HL-60 (cell line): ENCODE results near the gene LRIG2.

Experiments used
- DNase-seq, 2 experiments: peaks; one replicate each; pipeline ENCODE4 v3.0.0-alpha.2; 2010 to 2020; ENCODE audit warnings: low read depth in 1 of 2, low spot score in 1 of 2
- H3K27ac ChIP-seq: fragments of 250-450 bp; sonication (Bioruptor Pico); replicated peaks from 2 replicates; pipeline ENCODE4 v1.5.1; 2020; ENCODE audit warnings: mild to moderate bottlenecking, moderate library complexity
- H3K27me3 ChIP-seq: fragments of 250-450 bp; sonication (Bioruptor Pico); 2 replicates; pipeline ENCODE4 v1.5.1; 2021; ENCODE audit warnings: mild to moderate bottlenecking, moderate library complexity; ENCODE audit not compliant: insufficient read depth, poor library complexity, severe bottlenecking
- H3K4me3 ChIP-seq: replicated peaks from 2 replicates; pipeline ENCODE4 v1.5.1; 2011; ENCODE audit warnings: mild to moderate bottlenecking, control low read depth, low read length; ENCODE audit not compliant: insufficient read depth
- GABPA ChIP-seq: IDR thresholded peaks from 2 replicates; pipeline ENCODE4 v1.6.1; 2012; ENCODE audit warnings: low read depth
- POLR2AphosphoS5 ChIP-seq: IDR thresholded peaks from 2 replicates; pipeline ENCODE4 v1.6.1; 2012; ENCODE audit warnings: low read depth
- SPI1 ChIP-seq: IDR thresholded peaks from 2 replicates; pipeline ENCODE4 v1.6.1; 2012; ENCODE audit warnings: low read depth, mild to moderate bottlenecking, borderline replicate concordance
- TF ChIP-seq, protein P1 (sequence below): IDR thresholded peaks from one replicate; pipeline ENCODE4 v1.5.1; 2011; ENCODE audit warnings: low read length, control low read depth, inconsistent platforms; ENCODE audit not compliant: insufficient read depth
- TF ChIP-seq, protein P2 (sequence below): IDR thresholded peaks from 2 replicates; pipeline ENCODE4 v1.6.1; 2012; ENCODE audit warnings: low read depth; ENCODE audit not compliant: insufficient replicate concordance

LRIG2 gene

DNA sequence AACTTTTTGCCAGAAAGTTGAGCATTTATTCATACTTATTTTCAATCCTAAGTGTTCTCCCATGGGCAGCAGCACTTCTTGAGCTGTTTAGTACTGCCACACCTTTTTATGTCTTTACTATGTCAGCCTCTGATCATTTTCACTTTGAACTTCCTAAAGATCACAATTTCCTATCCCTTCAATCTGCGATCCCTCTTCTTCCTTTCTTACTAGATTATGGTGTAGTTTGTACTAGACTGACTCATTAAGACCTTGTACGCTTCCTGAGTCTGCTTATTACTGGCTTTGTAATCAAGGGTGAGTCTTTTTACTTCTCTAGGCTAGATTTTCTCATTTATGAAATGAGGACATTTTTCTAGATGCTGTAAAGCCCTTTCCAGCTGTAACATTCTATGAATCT lies 55.1 kb downstream of the LRIG2 start:
- TF ChIP-seq SPI1 = no peak
- Histone ChIP-seq H3K27ac (no peak overlapping the region), H3K27me3 (no peaks in the 10 kb centered on the region), H3K4me3 (no peak overlapping the region)
- no peak for DNase-seq

DNA sequence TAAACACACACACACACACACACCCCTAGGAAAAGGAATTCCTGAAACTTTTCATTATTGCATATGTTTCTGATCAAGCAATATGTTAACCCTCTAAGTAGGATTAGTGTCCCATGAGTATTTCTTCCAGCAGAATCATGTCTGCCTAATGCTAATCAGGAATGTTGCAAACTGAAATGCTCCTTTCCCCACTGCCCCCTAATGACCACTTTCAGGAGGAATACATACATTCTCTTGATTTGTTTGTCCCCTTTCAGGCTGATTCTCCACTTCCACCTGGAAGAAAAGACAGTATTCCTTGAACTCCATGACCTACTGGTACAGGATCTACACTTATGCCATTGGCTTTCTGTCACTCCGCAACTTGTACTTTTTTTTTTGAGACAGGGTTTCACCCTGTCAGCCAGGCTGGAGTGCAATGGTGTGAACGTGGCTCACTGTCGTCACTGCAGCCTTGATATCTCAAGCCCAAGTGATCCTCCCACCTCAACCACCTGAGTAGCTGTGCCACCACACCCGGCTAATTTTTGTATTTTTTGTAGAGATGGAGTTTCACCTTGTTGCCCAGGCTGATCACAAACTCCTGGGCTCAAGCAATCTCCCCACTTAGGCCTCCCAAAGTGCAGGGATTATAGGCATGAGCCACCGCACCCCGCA lies 56.7 kb downstream of the LRIG2 start:
- no peak overlapping the region for H3K27ac ChIP-seq
- no peak for DNase-seq
- TF ChIP-seq, protein P1, sequence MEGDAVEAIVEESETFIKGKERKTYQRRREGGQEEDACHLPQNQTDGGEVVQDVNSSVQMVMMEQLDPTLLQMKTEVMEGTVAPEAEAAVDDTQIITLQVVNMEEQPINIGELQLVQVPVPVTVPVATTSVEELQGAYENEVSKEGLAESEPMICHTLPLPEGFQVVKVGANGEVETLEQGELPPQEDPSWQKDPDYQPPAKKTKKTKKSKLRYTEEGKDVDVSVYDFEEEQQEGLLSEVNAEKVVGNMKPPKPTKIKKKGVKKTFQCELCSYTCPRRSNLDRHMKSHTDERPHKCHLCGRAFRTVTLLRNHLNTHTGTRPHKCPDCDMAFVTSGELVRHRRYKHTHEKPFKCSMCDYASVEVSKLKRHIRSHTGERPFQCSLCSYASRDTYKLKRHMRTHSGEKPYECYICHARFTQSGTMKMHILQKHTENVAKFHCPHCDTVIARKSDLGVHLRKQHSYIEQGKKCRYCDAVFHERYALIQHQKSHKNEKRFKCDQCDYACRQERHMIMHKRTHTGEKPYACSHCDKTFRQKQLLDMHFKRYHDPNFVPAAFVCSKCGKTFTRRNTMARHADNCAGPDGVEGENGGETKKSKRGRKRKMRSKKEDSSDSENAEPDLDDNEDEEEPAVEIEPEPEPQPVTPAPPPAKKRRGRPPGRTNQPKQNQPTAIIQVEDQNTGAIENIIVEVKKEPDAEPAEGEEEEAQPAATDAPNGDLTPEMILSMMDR = no peak
- TF ChIP-seq, protein P2, sequence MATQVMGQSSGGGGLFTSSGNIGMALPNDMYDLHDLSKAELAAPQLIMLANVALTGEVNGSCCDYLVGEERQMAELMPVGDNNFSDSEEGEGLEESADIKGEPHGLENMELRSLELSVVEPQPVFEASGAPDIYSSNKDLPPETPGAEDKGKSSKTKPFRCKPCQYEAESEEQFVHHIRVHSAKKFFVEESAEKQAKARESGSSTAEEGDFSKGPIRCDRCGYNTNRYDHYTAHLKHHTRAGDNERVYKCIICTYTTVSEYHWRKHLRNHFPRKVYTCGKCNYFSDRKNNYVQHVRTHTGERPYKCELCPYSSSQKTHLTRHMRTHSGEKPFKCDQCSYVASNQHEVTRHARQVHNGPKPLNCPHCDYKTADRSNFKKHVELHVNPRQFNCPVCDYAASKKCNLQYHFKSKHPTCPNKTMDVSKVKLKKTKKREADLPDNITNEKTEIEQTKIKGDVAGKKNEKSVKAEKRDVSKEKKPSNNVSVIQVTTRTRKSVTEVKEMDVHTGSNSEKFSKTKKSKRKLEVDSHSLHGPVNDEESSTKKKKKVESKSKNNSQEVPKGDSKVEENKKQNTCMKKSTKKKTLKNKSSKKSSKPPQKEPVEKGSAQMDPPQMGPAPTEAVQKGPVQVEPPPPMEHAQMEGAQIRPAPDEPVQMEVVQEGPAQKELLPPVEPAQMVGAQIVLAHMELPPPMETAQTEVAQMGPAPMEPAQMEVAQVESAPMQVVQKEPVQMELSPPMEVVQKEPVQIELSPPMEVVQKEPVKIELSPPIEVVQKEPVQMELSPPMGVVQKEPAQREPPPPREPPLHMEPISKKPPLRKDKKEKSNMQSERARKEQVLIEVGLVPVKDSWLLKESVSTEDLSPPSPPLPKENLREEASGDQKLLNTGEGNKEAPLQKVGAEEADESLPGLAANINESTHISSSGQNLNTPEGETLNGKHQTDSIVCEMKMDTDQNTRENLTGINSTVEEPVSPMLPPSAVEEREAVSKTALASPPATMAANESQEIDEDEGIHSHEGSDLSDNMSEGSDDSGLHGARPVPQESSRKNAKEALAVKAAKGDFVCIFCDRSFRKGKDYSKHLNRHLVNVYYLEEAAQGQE = no peak
- no peak for TF ChIP-seq GABPA
- no peak for TF ChIP-seq POLR2AphosphoS5
- no peak for TF ChIP-seq SPI1
- no peaks in the 10 kb centered on the region for H3K27me3 ChIP-seq
- no peak overlapping the region for H3K4me3 ChIP-seq

DNA sequence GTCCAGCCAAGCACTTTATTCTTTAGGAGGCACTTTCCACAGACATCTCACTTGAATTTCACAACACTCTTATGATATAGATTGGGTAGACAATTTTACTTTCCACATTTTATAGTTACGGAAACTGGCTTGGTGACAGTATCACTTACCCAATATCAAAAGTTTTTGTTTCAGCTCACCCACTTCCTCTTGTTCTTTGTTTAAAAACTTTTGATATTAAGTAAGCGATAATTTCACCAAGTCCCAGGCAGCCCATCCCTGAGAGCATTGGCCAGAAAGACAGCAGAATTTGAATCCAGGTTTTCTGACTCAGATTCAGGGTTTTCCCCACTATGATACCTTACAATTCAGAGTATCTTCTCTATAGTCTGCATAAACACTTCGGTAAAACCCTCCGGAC lies 60.0 kb downstream of the LRIG2 start:
- DNase-seq = peak in 1 of 2 experiments; percentile 56
- Histone ChIP-seq H3K27ac (no peak overlapping the region), H3K27me3 (no peaks in the 10 kb centered on the region), H3K4me3 (no peak overlapping the region)
- TF ChIP-seq, protein P1 = no peak
- TF ChIP-seq, protein P2 = no peak
- no peak for TF ChIP-seq SPI1

DNA sequence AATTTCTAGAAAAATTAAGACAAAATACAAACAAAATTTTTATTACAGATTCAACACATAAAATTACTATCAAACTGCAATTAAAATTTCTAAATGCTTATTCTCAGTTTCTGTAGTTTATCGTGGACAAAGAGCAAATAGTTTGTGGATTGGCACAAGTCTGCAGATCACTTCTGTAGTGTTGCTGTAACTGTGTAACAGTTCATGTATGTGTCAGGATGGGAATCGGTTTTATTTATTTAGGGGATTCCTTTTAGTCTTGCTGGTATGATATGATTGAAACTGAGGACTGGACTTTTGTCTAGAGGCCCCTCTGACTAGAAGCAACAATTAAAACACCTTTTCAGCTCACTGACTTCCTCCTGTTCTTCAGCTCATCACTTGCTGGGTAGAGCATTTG lies 60.8 kb downstream of the LRIG2 start:
- no peak for DNase-seq
- TF ChIP-seq, protein P1 = no peak
- TF ChIP-seq GABPA (no peak), SPI1 (no peak), POLR2AphosphoS5 (no peak)
- TF ChIP-seq, protein P2 = no peak
- H3K27me3 ChIP-seq = no peaks in the 10 kb centered on the region
- no peak overlapping the region for H3K4me3 ChIP-seq
- H3K27ac ChIP-seq = no peak overlapping the region
